MCF 10A (cell line): ENCODE data around the gene C2CD2. TPM values are rescaled to one million over a fixed set of nuclear protein-coding genes. Genes with fewer than 3 reads are reported as not detected.
A peak's percentile ranks its signal among the peaks of the same experiment; 100 is the strongest.

ENCODE experiments used
- BruUV-seq: library from RNA; stranded (reverse); fragments of 400-500 nt; replicated peaks from 2 replicates; lab custom pipeline; 2021; lab: Mats Ljungman, UMichigan
- CTCF ChIA-PET: fragments of 300-600 bp; sonication (Branson Sonifier 250); formaldehyde crosslinking; extraction: SDS; loops from one replicate; lab custom pipeline; 2021; ENCODE audit warnings: antibody characterized with exemption, inconsistent platforms; lab: Yijun Ruan, JAX
- POLR2A ChIA-PET: fragments of 300-600, 350-650 bp; sonication (Branson Sonifier 250); formaldehyde crosslinking; extraction: SDS; loops from one replicate; lab custom pipeline; 2020; ENCODE audit warnings: antibody characterized with exemption, inconsistent platforms; lab: Yijun Ruan, JAX
- DNase-seq: peaks from one replicate; pipeline ENCODE4 v3.0.0-alpha.2; 2018; ENCODE audit not compliant: unreplicated experiment
- H3K27ac Mint-ChIP-seq: one replicate; pipeline ENCODE4 v1.8.0; 2022; ENCODE audit warnings: mild to moderate bottlenecking, low read depth, mixed read lengths; ENCODE audit not compliant: unreplicated experiment
- H3K27me3 Mint-ChIP-seq: one replicate; pipeline ENCODE4 v1.8.0; 2022; ENCODE audit warnings: mixed read lengths; ENCODE audit not compliant: insufficient read depth, unreplicated experiment
- H3K36me3 Mint-ChIP-seq: one replicate; pipeline ENCODE4 v1.8.0; 2022; ENCODE audit warnings: mild to moderate bottlenecking, moderate library complexity, mixed read lengths; ENCODE audit not compliant: insufficient read depth, unreplicated experiment
- H3K4me1 Mint-ChIP-seq: one replicate; pipeline ENCODE4 v1.8.0; 2022; ENCODE audit warnings: mixed read lengths; ENCODE audit not compliant: insufficient read depth, unreplicated experiment
- H3K4me3 Mint-ChIP-seq: one replicate; pipeline ENCODE4 v1.8.0; 2022; ENCODE audit warnings: mild to moderate bottlenecking, moderate library complexity, mixed read lengths; ENCODE audit not compliant: unreplicated experiment
- H3K9me3 Mint-ChIP-seq: one replicate; pipeline ENCODE4 v1.8.0; 2022; ENCODE audit warnings: mixed read lengths; ENCODE audit not compliant: unreplicated experiment
- CTCF ChIP-seq: fragments of 200-600 bp; IDR thresholded peaks from one replicate; pipeline ENCODE4 v1.8.0; 2022; ENCODE audit warnings: antibody characterized with exemption, mild to moderate bottlenecking; ENCODE audit not compliant: unreplicated experiment
- intact Hi-C: fragments of 100-400 bp; cut with micrococcal nuclease; formaldehyde crosslinking; loops from 2 replicates; pipeline ENCODE4 v1.14.1; 2022
- total RNA-seq: library from RNA; stranded (reverse); gene quantifications from 2 replicates; pipeline ENCODE4 v1.2.3, GENCODE V29; 2022

The C2CD2 gene
- total RNA-seq, 1 experiment from 2014 or later = 25.1 TPM

GRCh38 chr21:41892726-41893125 is 61.1 kb downstream of the C2CD2 start:
- TF ChIP-seq CTCF = no peak
- Mint-ChIP-seq H3K4me1 (no peaks in the 10 kb centered on the region), H3K36me3 (peaks cover 19% of the 10 kb centered on the region), H3K27me3 (no peaks in the 10 kb centered on the region), H3K27ac (no peak overlapping the region), H3K4me3 (no peak overlapping the region), H3K9me3 (no peaks in the 10 kb centered on the region)
- ChIA-PET CTCF (no interaction called here), POLR2A (interaction anchor here (0.9 to 1.4 kb wide), 2 partner anchors 13 kb away, joined by 4 read pairs; partner anchors contain the start of gene PRDM15)
- BruUV-seq = no TSS peak
- DNase-seq = no peak
- intact Hi-C loops = no loop called here

- ChIA-PET CTCF (interaction anchor here (0.6 kb wide), 1 partner anchor 228 kb away, joined by 3 read pairs; no protein-coding TSS in a partner anchor), POLR2A (interaction anchor here (1.4 kb wide), 1 partner anchor 11 kb away, joined by 4 read pairs; no protein-coding TSS in a partner anchor)
- no peak for TF ChIP-seq CTCF
- H3K4me3 Mint-ChIP-seq = no peak overlapping the region
- no TSS peak for BruUV-seq
- no peaks in the 10 kb centered on the region for H3K4me1 Mint-ChIP-seq
- intact Hi-C loops = no loop called here
- H3K27ac Mint-ChIP-seq = peak overlapping the region; percentile 2
- H3K9me3 Mint-ChIP-seq = no peaks in the 10 kb centered on the region
- H3K27me3 Mint-ChIP-seq = no peaks in the 10 kb centered on the region
- DNase-seq = no peak
- peaks cover 13% of the 10 kb centered on the region for H3K36me3 Mint-ChIP-seq
Measured at GRCh38 chr21:41891132-41891531, 62.7 kb downstream of the C2CD2 start.

- intact Hi-C loops = no loop called here
- no peak overlapping the region for H3K27ac Mint-ChIP-seq
- DNase-seq = no peak
- H3K4me1 Mint-ChIP-seq = no peaks in the 10 kb centered on the region
- no peak for TF ChIP-seq CTCF
- ChIA-PET POLR2A (interaction anchor here (0.6 kb wide), 1 partner anchor 89 kb away, joined by 3 read pairs; no protein-coding TSS in a partner anchor), CTCF (interaction anchor here (0.6 to 1.1 kb wide), 2 partner anchors 12 to 228 kb away, joined by 3 read pairs; no protein-coding TSS in a partner anchor)
- H3K9me3 Mint-ChIP-seq = no peaks in the 10 kb centered on the region
- H3K27me3 Mint-ChIP-seq = no peaks in the 10 kb centered on the region
- peaks cover 12% of the 10 kb centered on the region for H3K36me3 Mint-ChIP-seq
- H3K4me3 Mint-ChIP-seq = no peak overlapping the region
- BruUV-seq = no TSS peak
Measured at GRCh38 chr21:41890355-41890754, 63.5 kb downstream of the C2CD2 start.

- no peak for DNase-seq
- H3K4me1 Mint-ChIP-seq = no peaks in the 10 kb centered on the region
- ChIA-PET CTCF (interaction anchor here (1.0 kb wide), 1 partner anchor 113 kb away, joined by 3 read pairs; no protein-coding TSS in a partner anchor), POLR2A (interaction anchor here (1.1 to 2.0 kb wide), 2 partner anchors 10 to 11 kb away, joined by 4 to 5 read pairs; partner anchors contain the start of gene PRDM15)
- TF ChIP-seq CTCF = no peak
- no TSS peak for BruUV-seq
- peaks cover 7% of the 10 kb centered on the region for H3K36me3 Mint-ChIP-seq
- no peak overlapping the region for H3K27ac Mint-ChIP-seq
- H3K27me3 Mint-ChIP-seq = no peaks in the 10 kb centered on the region
- intact Hi-C loops = no loop called here
- H3K4me3 Mint-ChIP-seq = no peak overlapping the region
- no peaks in the 10 kb centered on the region for H3K9me3 Mint-ChIP-seq
Measured at GRCh38 chr21:41888749-41889376, 65.0 kb downstream of the C2CD2 start.
